HG02885 (cell line): ENCODE measurements around the gene OR2H1.

Experiments used
- ATAC-seq: cut with Tn5 transposase; IDR thresholded peaks from one replicate; pipeline ENCODE4 v1.9.1; 2021; ENCODE audit warnings: mild to moderate bottlenecking; ENCODE audit not compliant: unreplicated experiment, poor library complexity

The OR2H1 gene

GRCh38 chr6:29479560-29479959, 22.6 kb downstream of the OR2H1 start:
- ATAC-seq: no peak

DNA sequence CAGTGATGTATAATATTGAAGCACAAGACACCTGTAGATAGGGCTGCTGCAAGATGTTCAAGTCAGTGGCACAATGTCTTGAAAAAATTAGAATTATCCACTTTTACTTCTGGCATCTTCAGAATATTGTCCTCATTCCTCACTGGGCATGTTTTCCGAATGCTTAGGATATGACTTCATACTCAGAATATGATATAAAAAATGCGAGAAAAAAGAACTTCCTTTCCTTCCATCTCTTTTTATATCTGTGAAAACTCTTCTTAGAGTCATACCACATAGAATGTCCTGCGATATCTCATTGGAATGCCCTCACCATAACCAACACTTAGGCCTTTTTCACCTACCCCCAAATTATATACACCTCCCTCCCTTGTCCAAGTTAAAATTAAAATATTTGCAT, 26.2 kb downstream of the OR2H1 start:
- ATAC-seq: no peak

DNA sequence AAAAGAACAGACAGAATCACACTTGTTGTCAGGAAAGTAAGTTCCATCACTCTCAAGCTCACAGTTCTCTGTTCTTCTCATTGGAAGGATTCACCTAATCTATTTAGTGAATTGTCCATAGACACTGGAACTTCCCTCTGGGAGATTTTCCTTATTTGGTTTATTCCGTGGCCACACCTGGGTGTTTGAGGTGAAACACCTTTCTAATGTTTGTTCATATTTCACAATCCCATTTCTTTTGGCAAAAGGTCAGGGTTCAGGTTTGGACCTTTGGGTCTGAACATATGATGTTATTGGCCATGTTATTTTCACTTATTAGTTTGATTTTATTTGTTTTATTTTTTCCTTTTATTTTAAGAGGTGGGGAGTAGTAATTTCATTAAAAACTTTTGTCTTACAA, 26.8 kb downstream of the OR2H1 start:
- ATAC-seq: no peak

DNA sequence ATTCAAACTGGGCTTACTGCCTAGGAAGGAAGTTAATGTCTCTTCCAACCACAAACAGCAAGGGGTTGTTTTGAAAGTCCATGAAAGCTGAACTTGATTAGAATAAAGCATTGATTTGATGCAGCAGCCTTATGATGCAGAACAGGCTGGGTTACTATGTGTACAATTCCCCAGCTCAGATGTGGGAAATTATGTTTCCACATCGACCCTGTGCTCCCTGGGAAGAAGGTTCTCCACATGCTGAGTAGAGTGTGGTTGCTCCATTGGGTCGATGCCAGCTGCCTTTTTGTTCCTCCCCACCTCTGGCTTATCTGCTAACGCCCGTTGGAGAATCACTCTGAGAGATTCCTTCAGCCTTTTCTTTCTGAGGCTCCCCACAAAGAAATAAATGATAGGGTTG, 29.6 kb downstream of the OR2H1 start:
- no peak for ATAC-seq

DNA sequence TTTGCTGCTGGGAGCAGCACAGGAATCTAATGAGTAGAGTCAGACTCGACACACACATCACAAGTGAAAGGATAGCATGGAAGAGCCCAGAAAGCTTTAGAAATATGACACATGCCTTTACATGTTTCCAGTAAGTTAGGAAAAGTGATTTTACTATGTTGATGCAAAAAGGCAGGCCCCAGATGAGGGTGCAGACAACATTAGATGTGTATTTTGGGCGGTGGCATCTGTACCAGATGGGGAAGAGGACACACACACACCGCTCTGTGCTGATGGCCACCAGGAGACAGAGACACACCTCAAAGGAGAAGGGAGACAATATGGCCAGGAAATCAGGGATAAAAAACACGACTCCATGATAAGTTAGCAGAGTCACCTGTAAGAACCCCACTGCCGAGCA, 30.2 kb downstream of the OR2H1 start:
- ATAC-seq: no peak

GRCh38 chr6:29487660-29488059, 30.7 kb downstream of the OR2H1 start, which contains the start of gene MAS1L:
Gene MAS1L, minus strand, starts transcription at chr6:29487956. Its CDS starts 54 bp downstream, at chr6:29487902.
- no peak for ATAC-seq

- no peak for ATAC-seq
These were observed 31.9 kb downstream of the OR2H1 start for GRCh38 chr6:29488874-29489273.

- ATAC-seq: no peak
These were observed 32.3 kb downstream of the OR2H1 start for GRCh38 chr6:29489286-29489685.

DNA sequence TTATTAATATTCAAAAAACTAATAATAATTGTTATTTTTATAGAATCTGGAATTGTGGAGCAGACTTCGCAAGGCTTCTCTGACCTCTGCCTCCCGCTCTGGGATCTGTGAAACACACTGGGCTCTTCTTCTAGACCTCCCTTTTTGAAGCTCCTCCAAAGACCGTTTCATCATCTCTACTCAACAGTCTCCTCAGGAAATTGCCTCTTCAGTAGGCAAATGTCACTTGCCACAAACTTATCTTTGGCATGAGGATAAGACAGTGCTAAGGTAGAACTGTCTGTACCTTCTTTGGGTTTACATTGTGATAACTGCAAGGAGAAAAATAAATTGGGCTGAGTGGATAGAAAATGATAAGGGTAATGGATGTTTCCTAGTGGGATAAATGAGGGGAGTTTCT, 33.1 kb downstream of the OR2H1 start:
- ATAC-seq: no peak

- no peak for ATAC-seq
These were observed 33.6 kb downstream of the OR2H1 start for GRCh38 chr6:29490552-29490951.

GRCh38 chr6:29491574-29491973, 34.6 kb downstream of the OR2H1 start:
- no peak for ATAC-seq

DNA sequence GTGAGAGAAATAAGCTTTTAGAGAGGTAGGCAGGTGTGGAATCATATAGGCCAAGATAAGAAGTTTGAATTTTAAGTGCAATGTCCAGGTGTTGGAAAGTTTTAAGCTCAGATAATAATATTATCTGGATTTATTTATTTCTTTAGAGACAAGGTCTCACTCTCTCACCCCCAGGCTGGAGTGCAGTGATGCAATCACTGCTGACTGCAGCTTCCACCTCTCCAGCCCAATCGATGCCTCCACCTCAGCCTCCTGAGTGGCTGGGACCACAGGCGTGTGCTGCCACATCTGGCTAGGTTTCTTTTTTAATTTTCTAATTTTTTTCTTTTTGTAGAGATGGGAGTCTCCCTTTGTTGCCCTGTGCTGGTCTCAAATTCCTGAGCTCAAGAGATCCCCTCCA, 36.3 kb downstream of the OR2H1 start:
- no peak for ATAC-seq

DNA sequence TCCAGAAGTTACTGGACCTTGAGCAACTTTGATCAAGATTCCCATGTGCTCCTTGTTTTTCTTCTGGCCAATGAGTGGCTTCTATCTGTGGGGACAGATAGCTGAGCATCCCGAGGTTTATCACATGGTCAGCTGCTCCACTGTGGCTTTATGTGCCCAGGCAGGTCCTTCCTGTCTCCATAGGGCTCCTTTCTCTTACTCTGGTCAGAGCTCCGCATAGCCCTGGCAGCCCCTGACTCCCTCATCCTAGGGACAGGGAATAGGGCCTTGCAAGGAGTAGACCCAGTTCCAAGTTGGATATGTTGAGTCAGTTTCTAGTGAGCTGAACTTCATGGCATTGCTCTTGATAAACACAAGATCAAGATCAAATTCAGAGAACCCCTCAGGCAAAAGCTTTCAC, 37.2 kb downstream of the OR2H1 start:
- ATAC-seq: no peak

DNA sequence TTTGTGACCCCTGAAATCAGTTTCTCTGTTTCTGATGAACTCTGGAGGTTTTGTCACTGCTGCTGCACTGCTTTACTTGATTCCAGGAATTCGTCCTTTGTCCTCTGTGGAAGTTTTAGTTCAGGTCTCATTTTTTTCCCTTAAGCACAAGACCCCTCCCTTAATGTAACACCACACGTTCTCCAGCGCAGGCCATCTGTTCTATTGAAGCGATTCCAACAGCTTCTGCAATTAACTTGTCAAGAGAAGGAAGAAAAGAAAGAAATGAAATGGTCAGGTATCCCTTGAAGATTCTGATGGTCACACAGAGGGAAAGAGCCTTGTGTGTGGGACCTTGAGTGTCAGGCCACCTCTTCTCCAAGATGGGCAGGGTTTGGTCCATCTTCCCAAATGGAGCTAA, 38.6 kb downstream of the OR2H1 start:
- ATAC-seq: no peak

DNA sequence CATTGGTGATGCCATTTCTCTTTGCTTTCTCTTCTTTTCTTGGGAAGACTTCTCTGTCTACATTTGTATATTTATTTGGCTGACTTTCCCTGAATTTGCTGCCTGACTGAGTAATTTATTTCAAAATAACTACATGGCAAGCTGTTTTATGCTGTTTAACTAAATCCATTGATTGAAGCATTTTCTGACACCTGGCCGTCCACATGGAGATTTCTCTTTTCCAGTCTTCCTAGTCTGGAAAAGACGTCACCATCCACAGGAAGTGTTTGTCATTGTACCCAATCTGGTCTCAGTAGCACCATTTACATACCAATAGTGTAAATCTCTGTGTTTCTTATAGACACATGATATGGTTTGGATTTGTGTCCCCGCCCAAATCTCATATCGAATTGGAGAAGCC, 40.0 kb downstream of the OR2H1 start:
- ATAC-seq: no peak

DNA sequence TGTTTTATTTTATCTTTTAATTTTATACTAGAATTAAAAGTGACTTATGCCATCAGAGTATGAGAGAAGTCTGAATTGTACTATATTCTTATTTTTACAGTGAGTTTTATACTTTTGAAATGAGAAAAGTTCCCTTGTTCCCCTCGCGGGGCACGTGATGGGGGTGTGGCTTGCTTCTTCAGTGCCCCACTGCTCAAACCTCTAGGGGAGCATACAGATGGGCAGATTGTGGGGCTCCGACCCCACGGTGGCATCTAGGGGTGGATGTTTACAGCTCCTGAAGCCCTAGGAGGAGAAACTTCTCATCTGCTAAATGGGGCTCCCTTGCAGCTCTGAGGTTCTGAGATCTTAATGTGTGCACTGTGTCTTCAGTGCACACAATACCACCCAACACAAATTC, 42.7 kb downstream of the OR2H1 start:
- ATAC-seq: no peak

DNA sequence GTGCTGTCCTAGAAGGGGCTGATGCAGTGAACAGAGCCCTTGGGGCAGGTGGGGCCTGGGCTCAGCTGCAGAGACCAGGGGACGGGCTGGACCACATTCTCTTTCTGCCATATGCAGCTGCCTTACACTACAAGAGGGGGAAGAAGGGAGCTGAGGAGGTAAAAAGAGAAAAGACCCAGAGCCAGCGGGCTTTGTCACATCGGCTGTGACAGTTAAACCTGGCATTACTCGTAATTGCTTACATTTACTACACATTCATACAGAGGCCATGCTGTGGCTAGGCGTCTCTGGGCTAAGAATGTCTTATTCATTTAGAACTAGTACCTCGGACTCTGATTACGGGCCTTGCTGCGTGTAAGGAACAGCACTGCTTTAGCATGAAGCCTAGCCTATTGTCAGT, 43.6 kb downstream of the OR2H1 start:
- ATAC-seq: no peak

DNA sequence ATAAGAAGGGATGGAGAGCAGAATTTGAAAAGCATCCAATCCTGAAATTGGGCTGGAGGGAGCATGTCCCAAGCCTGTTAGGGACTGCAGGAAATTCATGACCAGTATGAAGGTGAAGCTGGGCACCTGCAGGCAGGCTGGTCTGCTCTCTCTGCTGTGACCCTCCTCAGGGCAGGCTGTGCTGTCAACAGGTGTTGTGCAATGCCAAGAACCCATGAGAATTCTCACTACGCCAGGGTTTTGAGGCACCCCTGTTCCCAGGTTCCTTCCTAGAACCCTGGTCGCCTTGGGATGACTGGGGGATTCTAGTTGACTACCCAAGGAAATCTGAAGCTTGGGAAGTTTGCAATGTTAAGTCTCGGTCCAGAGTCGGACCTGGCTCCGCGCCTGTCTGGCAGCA, 44.2 kb downstream of the OR2H1 start:
- no peak for ATAC-seq

DNA sequence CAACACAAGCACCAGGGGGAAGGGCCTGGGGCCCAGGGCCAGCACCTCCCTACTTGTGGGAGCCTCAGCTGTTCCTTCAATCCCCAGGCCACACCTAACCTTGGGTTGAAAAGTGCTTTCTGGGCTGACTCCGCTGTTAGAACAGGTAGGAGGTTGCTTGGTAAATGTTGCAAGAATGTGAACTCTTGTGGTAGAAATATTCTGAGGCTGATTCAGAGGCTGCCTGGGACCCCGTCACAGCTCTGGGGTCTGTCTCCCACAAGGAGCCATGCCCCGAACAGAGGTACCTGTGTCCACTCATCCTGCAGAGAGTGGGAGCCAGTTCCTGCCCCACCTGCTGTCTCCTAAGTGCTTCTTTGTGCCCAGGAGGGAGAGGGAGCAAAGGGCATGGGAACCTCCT, 45.2 kb downstream of the OR2H1 start:
- ATAC-seq: no peak

DNA sequence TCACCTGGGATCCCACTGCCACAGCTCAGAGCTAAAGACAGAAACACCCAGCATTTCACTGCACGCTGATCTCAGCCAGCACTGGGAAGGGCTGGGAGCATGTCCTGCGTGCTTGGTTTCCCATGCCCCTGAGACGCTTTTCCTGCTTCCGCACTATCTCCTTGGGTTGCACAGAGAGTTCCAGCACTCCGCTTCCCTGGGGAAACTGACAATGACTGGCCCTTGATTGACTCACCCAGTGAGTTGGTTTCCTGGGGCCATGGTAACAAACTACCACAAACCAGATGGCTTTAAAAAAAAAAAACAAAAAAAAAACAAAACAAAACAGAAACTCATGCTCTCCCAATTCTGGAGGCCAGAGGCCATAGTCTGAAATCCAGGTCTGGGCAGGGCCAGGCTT, 45.6 kb downstream of the OR2H1 start:
- ATAC-seq: no peak

- no peak for ATAC-seq
These were observed 48.0 kb downstream of the OR2H1 start for GRCh38 chr6:29504961-29505360.

DNA sequence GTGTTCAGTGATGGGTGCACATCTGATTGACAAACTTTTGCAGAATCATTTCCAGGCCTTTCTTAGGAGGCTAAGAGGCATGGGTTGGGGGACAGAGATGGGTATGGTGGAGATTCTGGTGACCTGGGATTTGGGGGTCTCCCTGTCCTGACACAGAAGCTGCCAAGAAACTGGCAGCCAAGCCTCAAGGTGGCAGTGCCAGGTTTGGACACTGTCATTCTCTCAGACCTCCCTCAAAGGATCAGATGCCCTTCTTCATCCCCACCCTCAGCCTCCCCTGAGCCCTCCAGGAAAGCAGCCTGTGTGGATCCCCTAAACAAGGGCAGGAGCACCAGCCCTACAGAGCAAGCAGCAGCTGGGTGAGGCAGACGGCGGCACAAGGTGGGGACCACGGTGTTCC, 48.9 kb downstream of the OR2H1 start:
- ATAC-seq: no peak

GRCh38 chr6:29506446-29507067, 49.6 kb downstream of the OR2H1 start:
- no peak for ATAC-seq
